PC-3 (cell line): ENCODE measurements around the gene LRRC55. TPM values are rescaled to one million over a fixed set of nuclear protein-coding genes. Genes with fewer than 3 reads are reported as not detected.

Source experiments
- ATAC-seq: fragments of 200-7000 bp; cut with Tn5 transposase; 2 replicates; pipeline ENCODE4 v1.9.1; 2020; ENCODE audit warnings: mild to moderate bottlenecking, moderate library complexity
- BruUV-seq: library from RNA; stranded (reverse); fragments of 400-500 nt; replicated peaks from 2 replicates; lab custom pipeline; 2021; lab: Mats Ljungman, UMichigan
- CTCF ChIA-PET: fragments of 300-600 bp; sonication (Branson Sonifier 250); formaldehyde crosslinking; loops from one replicate; lab custom pipeline; 2022; ENCODE audit warnings: antibody characterized with exemption; lab: Charles Lee
- POLR2A ChIA-PET: fragments of 300-600 bp; sonication (Branson Sonifier 250); formaldehyde crosslinking; loops from one replicate; lab custom pipeline; 2022; ENCODE audit warnings: antibody characterized with exemption; ENCODE audit not compliant: unreplicated experiment; lab: Charles Lee
- DNase-seq: peaks from one replicate; pipeline ENCODE4 v3.0.0-alpha.2; 2015
- H2AFZ ChIP-seq: fragments of 300-600 bp; sonication (generic); 2 replicates; pipeline ENCODE4 v1.6.0; 2016; ENCODE audit warnings: antibody characterized with exemption, low read length
- H3F3A ChIP-seq: fragments of 300-600 bp; sonication (generic); one replicate; pipeline ENCODE4 v1.6.0; 2017; ENCODE audit warnings: antibody characterized with exemption, low read length, control low read depth, mild to moderate bottlenecking; ENCODE audit not compliant: unreplicated experiment
- H3K27ac ChIP-seq: fragments of 300-600 bp; sonication (generic); 2 replicates; pipeline ENCODE4 v1.5.1; 2016; ENCODE audit warnings: mild to moderate bottlenecking, low read length
- H3K27me3 ChIP-seq: fragments of 300-600 bp; sonication (generic); 2 replicates; pipeline ENCODE4 v1.6.1; 2016; ENCODE audit warnings: low read length, mixed read lengths
- H3K36me3 ChIP-seq: fragments of 300-600 bp; sonication (generic); 2 replicates; pipeline ENCODE4 v1.6.1; 2016; ENCODE audit warnings: low read depth, mixed run types, low read length, mixed read lengths
- H3K4me1 ChIP-seq: fragments of 300-600 bp; sonication (generic); 2 replicates; pipeline ENCODE4 v1.5.1; 2016; ENCODE audit warnings: low read length; ENCODE audit not compliant: insufficient read depth
- H3K4me2 ChIP-seq: fragments of 300-600 bp; sonication (generic); 2 replicates; pipeline ENCODE4 v1.6.0; 2016; ENCODE audit warnings: low read length
- H3K4me3 ChIP-seq: fragments of 300-600 bp; sonication (generic); 2 replicates; pipeline ENCODE4 v1.5.1; 2016; ENCODE audit warnings: mild to moderate bottlenecking, low read length, mixed read lengths
- H3K79me2 ChIP-seq: fragments of 300-600 bp; sonication (generic); 2 replicates; pipeline ENCODE4 v1.6.1; 2017; ENCODE audit warnings: low read length, mixed read lengths
- H3K9ac ChIP-seq: fragments of 300-600 bp; sonication (generic); 2 replicates; pipeline ENCODE4 v1.6.0; 2016; ENCODE audit warnings: mild to moderate bottlenecking, low read length
- H3K9me2 ChIP-seq: fragments of 300-600 bp; sonication (generic); replicated peaks from 2 replicates; pipeline ENCODE4 v1.6.1; 2016; ENCODE audit warnings: mixed run types, low read length, mixed read lengths
- H3K9me3 ChIP-seq: fragments of 300-600 bp; sonication (generic); 2 replicates; pipeline ENCODE4 v1.6.1; 2016; ENCODE audit warnings: low read length, mixed read lengths
- H4K20me1 ChIP-seq: fragments of 300-600 bp; sonication (generic); 2 replicates; pipeline ENCODE4 v1.6.1; 2016; ENCODE audit warnings: low read length, mixed read lengths
- EZH2 ChIP-seq: fragments of 300-600 bp; sonication (generic); IDR thresholded peaks from one replicate; pipeline ENCODE4 v1.6.1; 2017; ENCODE audit warnings: antibody characterized with exemption, mild to moderate bottlenecking, low read length; ENCODE audit not compliant: unreplicated experiment
- EZH2phosphoT487 ChIP-seq: fragments of 300-600 bp; sonication (generic); IDR thresholded peaks from 2 replicates; pipeline ENCODE4 v1.6.1; 2018; ENCODE audit warnings: mild to moderate bottlenecking, antibody characterized with exemption, low read length, borderline replicate concordance
- intact Hi-C: fragments of 100-400 bp; cut with micrococcal nuclease; formaldehyde crosslinking; loops from 2 replicates; pipeline ENCODE4 v1.9.0; 2023
- total RNA-seq: library from RNA; depleted of rRNA; stranded (reverse); fragments of >200 nt; gene quantifications from 2 replicates; pipeline ENCODE4 v1.2.3, GENCODE V29; 2014
- TF ChIP-seq, protein P1 (sequence below): fragments of 300-600 bp; sonication (generic); conservative IDR thresholded peaks from 2 replicates; pipeline ENCODE4 v1.5.1; 2017; ENCODE audit warnings: antibody characterized with exemption, low read depth, mild to moderate bottlenecking, low read length

Gene LRRC55
- total RNA-seq, 1 experiment from 2014 or later, result not detected

GRCh38 chr11:57230316-57230715 lies 48.6 kb downstream of the LRRC55 start:
- no peak overlapping the region for H2AFZ ChIP-seq
- no peak overlapping the region for H3K27ac ChIP-seq
- DNase-seq, result no peak
- POLR2A ChIA-PET, result no interaction called here
- no peaks in the 10 kb centered on the region for H3K79me2 ChIP-seq
- H3K9me2 ChIP-seq, result no peaks in the 10 kb centered on the region
- CTCF ChIA-PET, result no interaction called here
- peaks cover 77% of the 10 kb centered on the region for H3K27me3 ChIP-seq
- no peaks in the 10 kb centered on the region for H3K36me3 ChIP-seq
- no TSS peak for BruUV-seq
- no peak overlapping the region for H3K4me2 ChIP-seq
- ATAC-seq, result no peak
- H4K20me1 ChIP-seq, result no peaks in the 10 kb centered on the region
- H3K4me1 ChIP-seq, result no peaks in the 10 kb centered on the region
- no peak overlapping the region for H3K9ac ChIP-seq
- no peak for TF ChIP-seq EZH2
- no peak for TF ChIP-seq EZH2phosphoT487
- TF ChIP-seq, protein P1, sequence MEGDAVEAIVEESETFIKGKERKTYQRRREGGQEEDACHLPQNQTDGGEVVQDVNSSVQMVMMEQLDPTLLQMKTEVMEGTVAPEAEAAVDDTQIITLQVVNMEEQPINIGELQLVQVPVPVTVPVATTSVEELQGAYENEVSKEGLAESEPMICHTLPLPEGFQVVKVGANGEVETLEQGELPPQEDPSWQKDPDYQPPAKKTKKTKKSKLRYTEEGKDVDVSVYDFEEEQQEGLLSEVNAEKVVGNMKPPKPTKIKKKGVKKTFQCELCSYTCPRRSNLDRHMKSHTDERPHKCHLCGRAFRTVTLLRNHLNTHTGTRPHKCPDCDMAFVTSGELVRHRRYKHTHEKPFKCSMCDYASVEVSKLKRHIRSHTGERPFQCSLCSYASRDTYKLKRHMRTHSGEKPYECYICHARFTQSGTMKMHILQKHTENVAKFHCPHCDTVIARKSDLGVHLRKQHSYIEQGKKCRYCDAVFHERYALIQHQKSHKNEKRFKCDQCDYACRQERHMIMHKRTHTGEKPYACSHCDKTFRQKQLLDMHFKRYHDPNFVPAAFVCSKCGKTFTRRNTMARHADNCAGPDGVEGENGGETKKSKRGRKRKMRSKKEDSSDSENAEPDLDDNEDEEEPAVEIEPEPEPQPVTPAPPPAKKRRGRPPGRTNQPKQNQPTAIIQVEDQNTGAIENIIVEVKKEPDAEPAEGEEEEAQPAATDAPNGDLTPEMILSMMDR, result no peak
- intact Hi-C loops, result no loop called here
- no peak overlapping the region for H3K4me3 ChIP-seq
- no peaks in the 10 kb centered on the region for H3K9me3 ChIP-seq
- H3F3A ChIP-seq, result no peaks in the 10 kb centered on the region

- no TSS peak for BruUV-seq
- ChIA-PET POLR2A (no interaction called here), CTCF (no interaction called here)
- DNase-seq (no peak), ATAC-seq (no peak)
- intact Hi-C loops, result no loop called here
- no peak for TF ChIP-seq EZH2phosphoT487
- TF ChIP-seq, protein P1, result no peak
- TF ChIP-seq EZH2, result no peak
- H3K27ac ChIP-seq, result no peak overlapping the region
- no peaks in the 10 kb centered on the region for H3F3A ChIP-seq
- no peaks in the 10 kb centered on the region for H4K20me1 ChIP-seq
- H3K9ac ChIP-seq, result no peak overlapping the region
- no peaks in the 10 kb centered on the region for H3K4me1 ChIP-seq
- H3K4me3 ChIP-seq, result no peak overlapping the region
- H3K27me3 ChIP-seq, result peaks cover 84% of the 10 kb centered on the region
- H3K36me3 ChIP-seq, result no peaks in the 10 kb centered on the region
- no peak overlapping the region for H3K4me2 ChIP-seq
- H3K9me2 ChIP-seq, result no peaks in the 10 kb centered on the region
- no peak overlapping the region for H2AFZ ChIP-seq
- H3K79me2 ChIP-seq, result no peaks in the 10 kb centered on the region
- H3K9me3 ChIP-seq, result no peaks in the 10 kb centered on the region
Measured at GRCh38 chr11:57230791-57231538, 49.2 kb downstream of the LRRC55 start.

- intact Hi-C loops, result no loop called here
- no peak overlapping the region for H3K27ac ChIP-seq
- H3K36me3 ChIP-seq, result no peaks in the 10 kb centered on the region
- TF ChIP-seq EZH2, result no peak
- ATAC-seq (no peak), DNase-seq (no peak)
- no peaks in the 10 kb centered on the region for H3K4me1 ChIP-seq
- no peak overlapping the region for H2AFZ ChIP-seq
- no peak overlapping the region for H3K4me2 ChIP-seq
- H4K20me1 ChIP-seq, result no peaks in the 10 kb centered on the region
- no peaks in the 10 kb centered on the region for H3K9me2 ChIP-seq
- peaks cover 89% of the 10 kb centered on the region for H3K27me3 ChIP-seq
- no peak overlapping the region for H3K9ac ChIP-seq
- no peaks in the 10 kb centered on the region for H3K9me3 ChIP-seq
- H3K79me2 ChIP-seq, result no peaks in the 10 kb centered on the region
- POLR2A ChIA-PET, result no interaction called here
- CTCF ChIA-PET, result no interaction called here
- no peak overlapping the region for H3K4me3 ChIP-seq
- H3F3A ChIP-seq, result no peaks in the 10 kb centered on the region
- BruUV-seq, result no TSS peak
Measured at GRCh38 chr11:57231539-57232253, 49.9 kb downstream of the LRRC55 start.
